ENCODE results near the gene ESYT2. TPM values are rescaled to one million over a fixed set of nuclear protein-coding genes. Genes with fewer than 3 reads are reported as not detected.

The ESYT2 gene
- total and polyA plus RNA-seq, 2 experiments from 2014 or later = 33.4 to 59.6 TPM

GRCh38 chr7:158689488-158689887 is 139.8 kb downstream of the ESYT2 start:
- H3K4me2 ChIP-seq = no peak overlapping the region
- no peaks in the 10 kb centered on the region for H3K36me3 ChIP-seq (replicated peaks; ENCODE audit: insufficient read depth, low read depth)
- H3K9me2 ChIP-seq (replicated peaks; ENCODE audit: insufficient read depth) = no peaks in the 10 kb centered on the region
- no peaks in the 10 kb centered on the region for H3K9me3 ChIP-seq (ENCODE audit: low read depth)
- 100% methylated on average over 2 of the region's 2 CpGs for WGBS (ENCODE audit: low lambda C conversion rate, missing lambda C conversion rate)
- H2AFZ ChIP-seq = no peak overlapping the region
- no peak overlapping the region for H3K27ac ChIP-seq
- TF ChIP-seq EZH2phosphoT487 (IDR thresholded peaks at IDR 0.05; ENCODE audit: low read depth, severe bottlenecking, unreplicated experiment) (no peak), CTCF (IDR thresholded peaks at IDR 0.05; ENCODE audit: poor library complexity) (no peak), EZH2 (IDR thresholded peaks at IDR 0.05; ENCODE audit: borderline replicate concordance) (no peak)
- H3K27me3 ChIP-seq = no peaks in the 10 kb centered on the region
- no peaks in the 10 kb centered on the region for H3K4me1 ChIP-seq (ENCODE audit: insufficient read depth)
- DNase-seq (ENCODE audit: low spot score) = no peak
- no peaks in the 10 kb centered on the region for H3K79me2 ChIP-seq
- no peak overlapping the region for H3K4me3 ChIP-seq
- H4K20me1 ChIP-seq (ENCODE audit: insufficient read depth, poor library complexity, severe bottlenecking) = no peaks in the 10 kb centered on the region

GRCh38 chr7:158687406-158687805 is 141.9 kb downstream of the ESYT2 start:
- H3K9me2 ChIP-seq (replicated peaks; ENCODE audit: insufficient read depth) = no peaks in the 10 kb centered on the region
- H3K4me2 ChIP-seq = no peak overlapping the region
- no peak overlapping the region for H3K27ac ChIP-seq
- TF ChIP-seq EZH2phosphoT487 (IDR thresholded peaks at IDR 0.05; ENCODE audit: low read depth, severe bottlenecking, unreplicated experiment) (no peak), CTCF (IDR thresholded peaks at IDR 0.05; ENCODE audit: poor library complexity) (no peak), EZH2 (IDR thresholded peaks at IDR 0.05; ENCODE audit: borderline replicate concordance) (no peak)
- no peaks in the 10 kb centered on the region for H3K36me3 ChIP-seq (replicated peaks; ENCODE audit: insufficient read depth, low read depth)
- no peak for DNase-seq (ENCODE audit: low spot score)
- H3K9me3 ChIP-seq (ENCODE audit: low read depth) = no peaks in the 10 kb centered on the region
- WGBS (ENCODE audit: low lambda C conversion rate, missing lambda C conversion rate) = 89% methylated on average over 7 of the region's 7 CpGs
- no peak overlapping the region for H3K4me3 ChIP-seq
- no peaks in the 10 kb centered on the region for H4K20me1 ChIP-seq (ENCODE audit: insufficient read depth, poor library complexity, severe bottlenecking)
- H3K4me1 ChIP-seq (ENCODE audit: insufficient read depth) = no peaks in the 10 kb centered on the region
- H3K79me2 ChIP-seq = no peaks in the 10 kb centered on the region
- no peak overlapping the region for H2AFZ ChIP-seq
- H3K27me3 ChIP-seq = no peaks in the 10 kb centered on the region

- H3K9me3 ChIP-seq (ENCODE audit: low read depth) = no peaks in the 10 kb centered on the region
- no peak for TF ChIP-seq CTCF (IDR thresholded peaks at IDR 0.05; ENCODE audit: poor library complexity)
- TF ChIP-seq EZH2phosphoT487 (IDR thresholded peaks at IDR 0.05; ENCODE audit: low read depth, severe bottlenecking, unreplicated experiment) = no peak
- no peak for TF ChIP-seq EZH2 (IDR thresholded peaks at IDR 0.05; ENCODE audit: borderline replicate concordance)
- no peaks in the 10 kb centered on the region for H3K9me2 ChIP-seq (replicated peaks; ENCODE audit: insufficient read depth)
- DNase-seq (ENCODE audit: low spot score) = no peak
- H3K27me3 ChIP-seq = no peaks in the 10 kb centered on the region
- no peaks in the 10 kb centered on the region for H3K36me3 ChIP-seq (replicated peaks; ENCODE audit: insufficient read depth, low read depth)
- H2AFZ ChIP-seq = no peak overlapping the region
- H3K4me3 ChIP-seq = no peak overlapping the region
- H3K4me2 ChIP-seq = no peak overlapping the region
- H4K20me1 ChIP-seq (ENCODE audit: insufficient read depth, poor library complexity, severe bottlenecking) = no peaks in the 10 kb centered on the region
- H3K27ac ChIP-seq = no peak overlapping the region
- 94% methylated on average over 4 of the region's 4 CpGs for WGBS (ENCODE audit: low lambda C conversion rate, missing lambda C conversion rate)
- no peaks in the 10 kb centered on the region for H3K4me1 ChIP-seq (ENCODE audit: insufficient read depth)
- H3K79me2 ChIP-seq = no peaks in the 10 kb centered on the region
These were observed 143.6 kb downstream of the ESYT2 start for GRCh38 chr7:158685693-158686092.

- 90% methylated on average over 1 of the region's 1 CpG for WGBS (ENCODE audit: low lambda C conversion rate, missing lambda C conversion rate)
- Histone ChIP-seq H3K27me3 (no peaks in the 10 kb centered on the region), H4K20me1 (ENCODE audit: insufficient read depth, poor library complexity, severe bottlenecking) (no peaks in the 10 kb centered on the region), H3K4me2 (no peak overlapping the region), H3K79me2 (no peaks in the 10 kb centered on the region), H3K9me2 (replicated peaks; ENCODE audit: insufficient read depth) (no peaks in the 10 kb centered on the region), H3K27ac (no peak overlapping the region), H3K4me3 (no peak overlapping the region), H3K9me3 (ENCODE audit: low read depth) (no peaks in the 10 kb centered on the region), H3K4me1 (ENCODE audit: insufficient read depth) (no peaks in the 10 kb centered on the region), H3K36me3 (replicated peaks; ENCODE audit: insufficient read depth, low read depth) (no peaks in the 10 kb centered on the region), H2AFZ (no peak overlapping the region)
- TF ChIP-seq EZH2phosphoT487 (IDR thresholded peaks at IDR 0.05; ENCODE audit: low read depth, severe bottlenecking, unreplicated experiment) (no peak), CTCF (IDR thresholded peaks at IDR 0.05; ENCODE audit: poor library complexity) (no peak), EZH2 (IDR thresholded peaks at IDR 0.05; ENCODE audit: borderline replicate concordance) (no peak)
- no peak for DNase-seq (ENCODE audit: low spot score)
These were observed 145.0 kb downstream of the ESYT2 start for GRCh38 chr7:158684329-158684728.

Measured in hepatocyte (in vitro differentiated cells).